WERI-Rb-1 (cell line): ENCODE results near the gene CPEB3.

Experiments
- DNase-seq: peaks from one replicate; pipeline ENCODE4 v3.0.0-alpha.2; 2020
- H3K27ac ChIP-seq: fragments of 250-450 bp; sonication (Bioruptor Pico); 2 replicates; pipeline ENCODE4 v1.5.1; 2020; ENCODE audit warnings: mild to moderate bottlenecking, moderate library complexity
- H3K27me3 ChIP-seq: fragments of 250-450 bp; sonication (Bioruptor Pico); 2 replicates; pipeline ENCODE4 v1.5.1; 2021; ENCODE audit warnings: mild to moderate bottlenecking, low read depth, moderate library complexity; ENCODE audit not compliant: insufficient read depth, severe bottlenecking
- H3K36me3 ChIP-seq: fragments of 250-450 bp; sonication (Bioruptor Pico); 2 replicates; pipeline ENCODE4 v1.5.1; 2020; ENCODE audit warnings: mild to moderate bottlenecking, moderate library complexity
- H3K4me3 ChIP-seq: 2 replicates; pipeline ENCODE4 v1.5.1; 2011; ENCODE audit warnings: low read depth, mild to moderate bottlenecking, control low read depth, low read length
- H3K9me3 ChIP-seq: fragments of 250-450 bp; sonication (Bioruptor Pico); 2 replicates; pipeline ENCODE4 v1.5.1; 2021; ENCODE audit warnings: mild to moderate bottlenecking, moderate library complexity; ENCODE audit not compliant: severe bottlenecking
- TF ChIP-seq, protein P1 (sequence below): IDR thresholded peaks from 2 replicates; pipeline ENCODE4 v1.5.1; 2011; ENCODE audit warnings: low read depth, mild to moderate bottlenecking, control low read depth, inconsistent platforms, low read length

The CPEB3 gene

DNA sequence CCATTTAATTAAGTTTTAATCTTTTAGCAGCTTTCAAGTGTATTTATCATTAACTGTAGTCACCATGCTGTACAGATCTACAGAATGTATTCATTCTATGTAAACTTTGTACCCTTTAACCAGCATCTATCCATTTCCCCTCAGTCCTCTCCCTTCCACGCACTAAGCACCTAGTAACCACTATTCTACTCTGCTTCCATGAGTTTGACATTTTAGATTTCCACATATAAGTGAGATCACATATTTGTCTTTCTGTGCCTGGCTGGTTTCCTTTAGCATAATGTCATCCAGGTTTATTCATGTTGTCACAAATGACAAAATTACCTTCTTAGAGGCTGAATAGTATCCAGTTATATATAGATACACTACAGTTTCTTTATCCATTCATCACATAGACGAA, 287.6 kb downstream of the CPEB3 start:
- Histone ChIP-seq H3K9me3 (peaks cover 2% of the 10 kb centered on the region), H3K27ac (no peak overlapping the region), H3K36me3 (peaks cover 45% of the 10 kb centered on the region), H3K27me3 (no peaks in the 10 kb centered on the region), H3K4me3 (no peak overlapping the region)
- TF ChIP-seq, protein P1, sequence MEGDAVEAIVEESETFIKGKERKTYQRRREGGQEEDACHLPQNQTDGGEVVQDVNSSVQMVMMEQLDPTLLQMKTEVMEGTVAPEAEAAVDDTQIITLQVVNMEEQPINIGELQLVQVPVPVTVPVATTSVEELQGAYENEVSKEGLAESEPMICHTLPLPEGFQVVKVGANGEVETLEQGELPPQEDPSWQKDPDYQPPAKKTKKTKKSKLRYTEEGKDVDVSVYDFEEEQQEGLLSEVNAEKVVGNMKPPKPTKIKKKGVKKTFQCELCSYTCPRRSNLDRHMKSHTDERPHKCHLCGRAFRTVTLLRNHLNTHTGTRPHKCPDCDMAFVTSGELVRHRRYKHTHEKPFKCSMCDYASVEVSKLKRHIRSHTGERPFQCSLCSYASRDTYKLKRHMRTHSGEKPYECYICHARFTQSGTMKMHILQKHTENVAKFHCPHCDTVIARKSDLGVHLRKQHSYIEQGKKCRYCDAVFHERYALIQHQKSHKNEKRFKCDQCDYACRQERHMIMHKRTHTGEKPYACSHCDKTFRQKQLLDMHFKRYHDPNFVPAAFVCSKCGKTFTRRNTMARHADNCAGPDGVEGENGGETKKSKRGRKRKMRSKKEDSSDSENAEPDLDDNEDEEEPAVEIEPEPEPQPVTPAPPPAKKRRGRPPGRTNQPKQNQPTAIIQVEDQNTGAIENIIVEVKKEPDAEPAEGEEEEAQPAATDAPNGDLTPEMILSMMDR: no peak
- no peak for DNase-seq

DNA sequence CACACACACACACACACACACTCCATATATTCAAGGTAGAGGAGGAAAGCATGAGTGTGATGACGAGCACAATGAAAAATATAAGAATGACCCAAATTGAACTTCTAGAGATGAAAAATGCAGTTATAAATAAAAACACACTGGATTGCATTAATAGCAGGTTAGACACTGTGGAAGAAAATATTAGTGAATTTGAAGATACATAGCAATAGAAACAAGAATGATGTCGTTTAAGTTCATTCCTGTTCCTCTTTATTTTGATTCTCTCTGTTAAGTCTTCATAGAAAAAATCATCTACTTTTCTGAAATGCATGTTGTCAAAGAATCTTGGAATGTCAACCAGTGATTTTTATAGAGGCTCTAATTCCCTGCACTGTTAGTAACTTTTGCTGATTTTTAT, 288.9 kb downstream of the CPEB3 start:
- no peak for DNase-seq
- Histone ChIP-seq H3K4me3 (no peak overlapping the region), H3K27ac (no peak overlapping the region), H3K9me3 (peaks cover 2% of the 10 kb centered on the region), H3K36me3 (peaks cover 55% of the 10 kb centered on the region), H3K27me3 (no peaks in the 10 kb centered on the region)
- TF ChIP-seq, protein P1: no peak

DNA sequence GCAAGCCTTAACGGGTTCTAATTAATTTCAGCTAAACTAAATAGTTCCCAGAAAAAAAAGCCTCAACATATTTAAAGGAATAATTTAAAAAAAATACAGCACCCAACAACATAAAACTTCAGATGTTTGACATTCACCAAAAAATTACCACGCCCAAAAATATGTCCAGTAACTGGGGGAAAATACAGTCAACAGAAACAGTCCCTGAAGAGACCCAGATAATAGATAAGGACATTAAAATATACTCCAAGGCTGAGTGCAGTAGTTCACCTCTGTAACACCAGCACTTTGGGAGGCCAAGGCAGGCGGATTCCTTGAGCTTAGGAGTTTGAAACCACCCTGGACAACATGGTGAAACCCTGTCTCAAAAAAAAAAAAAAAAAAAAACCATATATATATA, 289.3 kb downstream of the CPEB3 start:
- no peak overlapping the region for H3K4me3 ChIP-seq
- no peak for DNase-seq
- peaks cover 59% of the 10 kb centered on the region for H3K36me3 ChIP-seq

More for the DNA sequence above, 289.3 kb downstream of the CPEB3 start:
- no peak overlapping the region for H3K27ac ChIP-seq
- H3K9me3 ChIP-seq: peaks cover 2% of the 10 kb centered on the region
- TF ChIP-seq, protein P1: no peak
- H3K27me3 ChIP-seq: no peaks in the 10 kb centered on the region
